Heart right ventricle (tissue), 16 donors: ENCODE measurements around the gene PLCH1. TPM values are rescaled to one million over a fixed set of nuclear protein-coding genes. Genes with fewer than 3 reads are reported as not detected.

Experiments
- ATAC-seq, 8 donors: fragments of 200-7000 bp; cut with Tn5 transposase; one replicate each; pipeline ENCODE4 v1.9.1; 2020; ENCODE audit warnings: mild to moderate bottlenecking in 8 of 8, moderate library complexity in 8 of 8, moderate number of reproducible peaks in 1 of 8
- DNase-seq, 2 donors: peaks; one replicate each; pipeline ENCODE4 v3.0.0-alpha.2; 2020
- H3K27ac ChIP-seq, 10 donors: fragments of 200-600 bp; sonication (generic) in 2 of 10; one replicate each; pipeline versions ENCODE4 v1.5.0 to v1.8.0; 2020 to 2022; ENCODE audit warnings: mild to moderate bottlenecking in 3 of 10
- H3K27me3 ChIP-seq, 7 donors: fragments of 200-600 bp; one replicate each; pipeline ENCODE4 v1.8.0; 2021 to 2022; ENCODE audit warnings: mild to moderate bottlenecking in 2 of 7
- H3K36me3 ChIP-seq, 9 donors: fragments of 200-600 bp; sonication (generic) in 1 of 9; one replicate each; pipeline versions ENCODE4 v1.5.0 to v1.8.0; 2020 to 2022; ENCODE audit warnings: mild to moderate bottlenecking in 2 of 9
- H3K4me1 ChIP-seq, 9 donors: fragments of 200-600 bp; sonication (generic) in 1 of 9; one replicate each; pipeline versions ENCODE4 v1.5.0 to v1.8.0; 2020 to 2022; ENCODE audit warnings: mild to moderate bottlenecking in 4 of 9
- H3K4me3 ChIP-seq, 10 donors: fragments of 200-600 bp; sonication (generic) in 2 of 10; one replicate each; pipeline versions ENCODE4 v1.5.0 to v1.8.0; 2020 to 2022; ENCODE audit warnings: mild to moderate bottlenecking in 7 of 10, moderate library complexity in 2 of 10
- H3K9me3 ChIP-seq, 11 donors: fragments of 200-600 bp in 10 of 11; sonication (generic) in 2 of 11; one replicate each; pipeline versions ENCODE4 v1.5.0 to v1.8.0; 2013 to 2022; ENCODE audit warnings: mild to moderate bottlenecking in 2 of 11, control low read depth in 1 of 11, moderate library complexity in 1 of 11
- CTCF ChIP-seq, 9 donors: fragments of 200-600 bp; sonication (generic) in 2 of 9; IDR thresholded peaks; one replicate each; pipeline versions ENCODE4 v1.5.0 to v1.8.0; 2021 to 2022; ENCODE audit warnings: antibody characterized with exemption in 9 of 9, mild to moderate bottlenecking in 5 of 9, moderate library complexity in 1 of 9
- WGBS, 2 donors: extraction: QIAGEN DNeasy Blood & Tissue Kit; methylation state at CpG; one replicate each; pipeline ENCODE4 v1.1.7; 2013; ENCODE audit warnings: inconsistent platforms in 1 of 2; 5-methylcytosine and 5-hydroxymethylcytosine counted together
- intact Hi-C, 10 donors: fragments of 100-400 bp; cut with DNase I; formaldehyde crosslinking; loops; one replicate each; pipeline versions ENCODE4 v1.11.1 to v1.14.2; 2022
- polyA plus RNA-seq, 2 donors: library from polyadenylated mRNA; stranded (reverse); fragments of 200-250 nt; gene quantifications; one replicate each; pipeline ENCODE4 v1.2.3, GENCODE V29; 2013
- total RNA-seq, 10 donors: library from RNA; stranded (reverse); fragmentation: NEBNext Ultra II Directional in 3 of 10; extraction: Animal tissue kit (Norgen Biotek cat#: 25700) in 3 of 10; gene quantifications; one replicate each; pipeline versions ENCODE4 v1.2.1 to v1.2.4, GENCODE V29; 2021 to 2023
- donor health status: Arrhythmogenic right ventricular cardiomyopathy.
- donor health status: ischemic (EF 13 %, LVEDD 7.1; RV severe dilation, severe dysfunction).
- donor health status: healthy with polysubstance abuse.
- donor health status: DM: no; HTN: yes; CAD: no.
- donor health status: DM: no; HTN: no; CAD: no.
- donor health status: ischemic (EF 25% LVEDD 6.9; RV normal size, moderate dysfunction).
- donor health status: ischemic (EF 25% LVEDD 5.7; RV mildly dilated, moderate dysfunction).
- donor health status: healthy.
- donor health status: DM: yes; HTN: yes; CAD: no.
- donor health status: Ischemic cardiomyopathy.
- donor health status: ischemic (EF 35%, LVEDD 5.7; RV mildly dilated, moderate dysfunction).
- donor health status: nonischemic (EF 11% LVEDD 7.7; RV severe dilation, severe dysfunction).
- donor health status: DM: yes; HTN: yes; CAD: no.
- donor health status: PGD.
- donor health status: ischemic (EF 29% LVEDD 5.4; RV normal size, mild dysfunction).
- donor health status: nonischemic (EF 23%, LVEDD 6.1; RV moderate dilation, normal function).

PLCH1 gene
- total and polyA plus RNA-seq, 12 donors, result 0.13 to 2.1 (median 0.51) TPM

GRCh38 chr3:155741101-155741500 lies 3.8 kb downstream of the PLCH1 start:
- Histone ChIP-seq H3K27ac (no peak overlapping the region), H3K4me1 (peaks cover 0 to 33% (median 15%) of the 10 kb centered on the region in 9 donors), H3K9me3 (no peaks in the 10 kb centered on the region), H3K36me3 (no peaks in the 10 kb centered on the region), H3K27me3 (peaks cover 0 to 53% (median 49%) of the 10 kb centered on the region in 7 donors), H3K4me3 (no peak overlapping the region)
- intact Hi-C loops, result loop anchor here in 3 of 10 donors (10.0 kb wide), 3 partner anchors 114 to 134 kb away; partner anchors contain the start of genes GMPS (in 1 of the 3) and SLC33A1 (in 1 of the 3)
- 74 to 79% methylated on average over 3 of the region's 3 CpGs for WGBS, 2 donors
- no peak for DNase-seq
- ATAC-seq, result no peak
- TF ChIP-seq CTCF (IDR thresholded peaks at IDR 0.05), result no peak

- Histone ChIP-seq H3K27me3 (peaks cover 0 to 48% (median 33%) of the 10 kb centered on the region in 7 donors), H3K4me1 (peaks cover 0 to 14% (median 9%) of the 10 kb centered on the region in 9 donors), H3K9me3 (no peaks in the 10 kb centered on the region), H3K27ac (no peak overlapping the region), H3K36me3 (no peaks in the 10 kb centered on the region), H3K4me3 (no peak overlapping the region)
- intact Hi-C loops, result no loop called here
- WGBS, 2 donors, result 69 to 72% methylated on average over 5 of the region's 5 CpGs
- TF ChIP-seq CTCF (IDR thresholded peaks at IDR 0.05), result no peak
- ATAC-seq (no peak), DNase-seq (no peak)
Measured at GRCh38 chr3:155739154-155739553, 5.7 kb downstream of the PLCH1 start.

GRCh38 chr3:155738580-155739076 lies 6.2 kb downstream of the PLCH1 start:
- ATAC-seq, result no peak

GRCh38 chr3:155737844-155738460 lies 6.9 kb downstream of the PLCH1 start:
- no peak overlapping the region for H3K4me3 ChIP-seq
- peaks cover 0 to 36% (median 21%) of the 10 kb centered on the region in 7 donors for H3K27me3 ChIP-seq
- intact Hi-C loops, result no loop called here
- peaks cover 0 to 8% (median 0%) of the 10 kb centered on the region in 9 donors for H3K4me1 ChIP-seq
- ATAC-seq (peak in 1 of 8 donors; percentile 83), DNase-seq (no peak)
- H3K36me3 ChIP-seq, result no peaks in the 10 kb centered on the region
- 46 to 49% methylated on average over 8 of the region's 8 CpGs for WGBS, 2 donors
- no peak for TF ChIP-seq CTCF (IDR thresholded peaks at IDR 0.05)
- H3K27ac ChIP-seq, result no peak overlapping the region
- no peaks in the 10 kb centered on the region for H3K9me3 ChIP-seq

More at GRCh38 chr3:155738580-155739076, 6.2 kb downstream of the PLCH1 start:
- intact Hi-C loops, result no loop called here
- TF ChIP-seq CTCF (IDR thresholded peaks at IDR 0.05), result no peak
- Histone ChIP-seq H3K4me3 (no peak overlapping the region), H3K9me3 (no peaks in the 10 kb centered on the region), H3K27ac (no peak overlapping the region), H3K4me1 (peaks cover 0 to 10% (median 4%) of the 10 kb centered on the region in 9 donors), H3K27me3 (peaks cover 0 to 43% (median 27%) of the 10 kb centered on the region in 7 donors), H3K36me3 (no peaks in the 10 kb centered on the region)
- WGBS, 2 donors, result 89 to 93% methylated on average over 13 of the region's 13 CpGs
- DNase-seq, result no peak
